HEK293T (cell line): ENCODE data around the gene GRXCR1.

ENCODE experiments used
- CTCF ChIA-PET: fragments of 350-600 bp; formaldehyde crosslinking; extraction: SDS; loops from one replicate; lab custom pipeline; 2021; ENCODE audit warnings: antibody characterized with exemption, inconsistent platforms; lab: Yijun Ruan, JAX
- POLR2A ChIA-PET: fragments of 350-600 bp; formaldehyde crosslinking; extraction: SDS; loops from one replicate; lab custom pipeline; 2020; ENCODE audit warnings: antibody characterized with exemption, inconsistent platforms; lab: Yijun Ruan, JAX
- DNase-seq: peaks from one replicate; pipeline ENCODE4 v3.0.0; 2012; ENCODE audit warnings: mixed read lengths; ENCODE audit errors: extremely low spot score
- ARNT ChIP-seq: fragments of 450-650 bp; IDR thresholded peaks from 2 replicates; pipeline ENCODE4 v1.6.1; 2017; ENCODE audit warnings: mild to moderate bottlenecking
- BHLHE40 ChIP-seq: fragments of 450-650 bp; IDR thresholded peaks from 2 replicates; pipeline ENCODE4 v1.6.1; 2016; ENCODE audit warnings: mild to moderate bottlenecking, moderate library complexity, borderline replicate concordance
- CTBP1 ChIP-seq: fragments of 450-650 bp; IDR thresholded peaks from 2 replicates; pipeline ENCODE4 v1.6.1; 2016; ENCODE audit warnings: borderline replicate concordance
- ELF4 ChIP-seq: fragments of 450-650 bp; IDR thresholded peaks from 2 replicates; pipeline ENCODE4 v1.6.1; 2017; ENCODE audit warnings: antibody characterized with exemption
- FOXA1 ChIP-seq: fragments of 450-650 bp; IDR thresholded peaks from 2 replicates; pipeline ENCODE4 v1.6.1; 2016; ENCODE audit warnings: mild to moderate bottlenecking
- FOXK2 ChIP-seq: fragments of 450-650 bp; IDR thresholded peaks from 2 replicates; pipeline ENCODE4 v1.6.1; 2016; ENCODE audit warnings: mild to moderate bottlenecking
- FOXM1 ChIP-seq: fragments of 450-650 bp; IDR thresholded peaks from 2 replicates; pipeline ENCODE4 v1.6.1; 2017; ENCODE audit warnings: mild to moderate bottlenecking, borderline replicate concordance
- HDGF ChIP-seq: fragments of 450-650 bp; IDR thresholded peaks from 2 replicates; pipeline ENCODE4 v1.6.1; 2017; ENCODE audit warnings: antibody characterized with exemption, borderline replicate concordance
- L3MBTL2 ChIP-seq: fragments of 450-650 bp; conservative IDR thresholded peaks from 2 replicates; pipeline ENCODE4 v1.6.1; 2016; ENCODE audit warnings: mild to moderate bottlenecking
- LEF1 ChIP-seq: fragments of 450-650 bp; IDR thresholded peaks from 2 replicates; pipeline ENCODE4 v1.6.1; 2017; ENCODE audit warnings: mild to moderate bottlenecking, borderline replicate concordance
- NFRKB ChIP-seq: fragments of 450-650 bp; IDR thresholded peaks from 2 replicates; pipeline ENCODE4 v1.6.1; 2016; ENCODE audit warnings: mild to moderate bottlenecking, moderate library complexity
- PKNOX1 ChIP-seq: fragments of 450-650 bp; IDR thresholded peaks from 2 replicates; pipeline ENCODE4 v1.6.1; 2016
- SP1 ChIP-seq: fragments of 450-650 bp; IDR thresholded peaks from 2 replicates; pipeline ENCODE4 v1.6.1; 2017
- SUZ12 ChIP-seq: fragments of 450-650 bp; IDR thresholded peaks from 2 replicates; pipeline ENCODE4 v1.6.1; 2016; ENCODE audit warnings: mild to moderate bottlenecking
- TARDBP ChIP-seq: fragments of 450-650 bp; IDR thresholded peaks from 2 replicates; pipeline ENCODE4 v1.6.1; 2016
- ZNF384 ChIP-seq: fragments of 450-650 bp; IDR thresholded peaks from 2 replicates; pipeline ENCODE4 v1.6.1; 2016

GRXCR1 gene

DNA sequence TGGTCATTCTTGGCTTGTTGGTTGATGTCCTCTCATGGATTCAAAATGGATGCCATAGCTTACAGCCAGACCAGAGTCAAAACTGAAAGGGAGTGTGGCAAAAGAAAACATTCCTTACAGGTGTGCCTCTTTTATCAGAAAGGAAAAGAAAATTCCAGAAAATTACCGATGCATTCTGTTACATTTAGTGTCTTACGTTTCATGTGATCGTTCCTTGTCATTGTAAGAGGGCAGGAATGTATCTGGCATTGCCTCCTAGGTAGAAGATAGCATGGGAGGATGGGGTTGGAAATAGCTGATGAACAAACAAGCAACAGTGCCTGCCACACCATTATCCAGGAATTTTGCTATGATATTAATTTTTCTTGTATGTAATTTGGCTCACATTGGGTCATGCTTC lies 13.1 kb downstream of the GRXCR1 start:
- no peak for DNase-seq
- ChIA-PET POLR2A (no interaction called here), CTCF (no interaction called here)
- TF ChIP-seq L3MBTL2 = no peak
- TF ChIP-seq FOXA1 = no peak
- TF ChIP-seq LEF1 = no peak
- no peak for TF ChIP-seq FOXK2
- TF ChIP-seq NFRKB = no peak
- TF ChIP-seq BHLHE40 = no peak
- no peak for TF ChIP-seq PKNOX1
- no peak for TF ChIP-seq FOXM1
- TF ChIP-seq ZNF384 = no peak
- TF ChIP-seq SP1 = no peak
- TF ChIP-seq CTBP1 = no peak
- TF ChIP-seq HDGF = no peak
- no peak for TF ChIP-seq ARNT
- no peak for TF ChIP-seq SUZ12

DNA sequence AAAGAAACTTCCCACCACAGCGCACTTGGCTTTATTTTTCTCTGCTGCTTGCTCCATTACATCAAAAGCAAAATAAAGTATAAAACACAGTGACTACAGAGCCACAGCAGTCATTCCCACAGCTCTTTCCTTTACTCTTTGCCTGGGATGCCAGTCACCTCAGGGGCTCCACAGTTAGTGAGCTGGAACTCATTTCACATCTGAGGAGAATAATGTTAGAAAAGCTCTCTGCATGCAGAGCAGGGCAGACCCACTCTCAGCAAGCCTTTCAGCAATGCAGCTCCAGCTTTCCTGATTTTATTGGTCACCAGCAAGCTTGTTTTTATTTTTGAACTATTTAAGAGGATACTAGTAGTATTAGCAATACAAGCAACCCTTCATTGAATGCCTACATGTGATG lies 13.8 kb downstream of the GRXCR1 start:
- CTCF ChIA-PET = no interaction called here
- POLR2A ChIA-PET = no interaction called here
- TF ChIP-seq FOXA1 (no peak), PKNOX1 (no peak), SP1 (no peak), LEF1 (no peak), SUZ12 (no peak), ELF4 (no peak), FOXK2 (no peak), BHLHE40 (no peak), ZNF384 (no peak), L3MBTL2 (no peak), ARNT (no peak)
- no peak for DNase-seq

DNA sequence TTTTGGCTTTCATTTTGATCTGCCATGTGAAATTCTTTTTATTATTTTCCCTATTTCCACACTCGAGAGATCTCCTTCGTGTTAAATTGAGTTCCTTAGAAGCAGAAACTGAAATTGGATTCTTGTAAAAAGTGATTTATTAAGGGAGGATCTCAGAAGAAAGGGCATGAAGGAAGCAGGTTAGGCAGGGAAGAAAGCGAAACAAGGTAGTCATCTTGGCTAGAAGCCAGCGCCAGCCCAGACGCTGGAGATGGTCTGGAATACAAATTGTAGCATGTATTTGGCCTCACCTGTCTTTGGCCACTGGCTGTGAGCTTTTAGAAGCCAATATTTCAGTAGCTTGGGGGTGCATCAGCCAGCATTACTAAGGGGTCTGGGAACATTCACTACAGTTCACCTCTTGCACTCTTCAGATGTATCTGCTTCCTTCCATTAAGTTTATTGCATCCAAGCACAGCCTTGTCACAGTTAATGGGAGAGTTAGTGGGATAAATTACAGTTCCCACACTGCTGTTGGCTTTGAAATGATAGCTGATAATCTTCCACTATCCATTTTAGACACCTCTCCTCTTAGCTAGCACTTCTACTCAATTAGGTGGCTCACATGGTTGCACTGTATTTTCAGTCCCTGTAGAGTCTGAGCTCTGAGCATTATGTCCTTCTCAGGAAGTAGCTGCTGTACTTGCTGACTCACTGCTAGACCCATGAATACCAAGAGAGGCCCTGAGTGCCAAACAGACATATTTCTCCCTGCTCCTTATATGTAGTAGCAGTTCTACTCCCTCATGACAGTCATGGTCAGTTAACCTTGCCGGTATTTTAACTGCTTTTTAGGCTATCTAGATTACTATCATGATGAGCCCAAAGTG lies 14.6 kb downstream of the GRXCR1 start:
- ChIA-PET POLR2A (no interaction called here), CTCF (no interaction called here)
- no peak for DNase-seq
- TF ChIP-seq SP1 (no peak), ELF4 (no peak), ZNF384 (no peak), FOXM1 (no peak), PKNOX1 (no peak)

DNA sequence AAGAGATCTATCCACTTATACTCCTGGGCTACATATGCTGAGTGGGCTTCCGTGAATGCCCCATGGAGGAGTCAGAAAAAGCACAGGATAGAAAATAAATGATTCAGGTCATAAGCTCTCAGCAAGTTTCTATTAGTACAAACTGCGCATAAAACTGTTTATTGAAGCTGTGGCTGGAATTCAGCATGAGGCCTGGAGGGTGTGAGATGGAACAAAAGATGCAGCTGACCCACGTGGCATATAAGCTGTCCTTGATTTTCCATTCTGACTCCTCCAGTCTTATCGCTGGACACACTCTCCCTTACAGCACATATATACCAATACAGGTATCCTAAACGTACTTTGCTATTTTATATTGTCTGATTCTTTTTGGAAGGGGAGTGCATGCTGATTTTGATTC lies 17.9 kb downstream of the GRXCR1 start:
- POLR2A ChIA-PET = no interaction called here

GRCh38 chr4:42914937-42915336 lies 22.4 kb downstream of the GRXCR1 start:
- ChIA-PET CTCF (no interaction called here), POLR2A (no interaction called here)
- no peak for TF ChIP-seq CTBP1
- TF ChIP-seq SP1 = no peak
- TF ChIP-seq NFRKB = no peak
- TF ChIP-seq FOXA1 = no peak
- TF ChIP-seq PKNOX1 = no peak
- no peak for TF ChIP-seq FOXK2
- no peak for TF ChIP-seq ARNT
- no peak for TF ChIP-seq L3MBTL2
- TF ChIP-seq HDGF = no peak
- no peak for TF ChIP-seq LEF1
- TF ChIP-seq BHLHE40 = no peak
- no peak for TF ChIP-seq ZNF384
- TF ChIP-seq FOXM1 = no peak
- no peak for TF ChIP-seq TARDBP
- TF ChIP-seq ELF4 = no peak
- TF ChIP-seq SUZ12 = no peak
- DNase-seq = no peak

More for the DNA sequence above, 17.9 kb downstream of the GRXCR1 start:
- no peak for TF ChIP-seq L3MBTL2
- TF ChIP-seq TARDBP = no peak
- no peak for TF ChIP-seq ARNT
- no peak for TF ChIP-seq FOXM1
- no peak for DNase-seq
- CTCF ChIA-PET = no interaction called here

DNA sequence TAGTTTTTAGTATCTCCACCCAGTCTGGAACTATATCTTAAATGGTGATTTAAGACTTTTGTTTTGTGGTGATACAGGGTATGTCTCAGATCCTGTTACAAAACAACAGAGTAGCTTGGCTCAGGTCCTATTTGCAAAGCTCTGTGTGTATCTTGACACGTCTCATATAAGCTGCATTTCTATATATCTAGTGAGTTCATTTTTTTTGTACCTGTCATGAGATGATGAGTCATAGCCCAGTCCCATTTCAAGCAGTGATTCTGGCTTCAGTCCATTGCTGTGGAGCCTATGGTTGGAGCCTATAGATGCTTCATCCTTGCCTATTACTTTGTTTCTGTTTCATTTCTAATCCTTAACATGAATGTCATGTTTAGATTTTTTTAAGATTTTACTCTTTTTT lies 23.0 kb downstream of the GRXCR1 start:
- CTCF ChIA-PET = no interaction called here
- TF ChIP-seq HDGF (no peak), ARNT (no peak), ELF4 (no peak), SUZ12 (no peak), NFRKB (no peak), FOXK2 (no peak), CTBP1 (no peak)
- DNase-seq = no peak
- POLR2A ChIA-PET = no interaction called here
